ENCODE results near the gene MZT2B.
"Not testable (repeated sequence)": the region's sequence is repeated elsewhere in the genome, so short reads cannot be mapped to it uniquely, and the experiment has no call there.

The MZT2B gene

GRCh38 chr2:130183512-130184373 is 1.7 kb downstream of the MZT2B start:
- no peak for DNase-seq (ENCODE audit: low read depth)
- TF ChIP-seq, protein P1, sequence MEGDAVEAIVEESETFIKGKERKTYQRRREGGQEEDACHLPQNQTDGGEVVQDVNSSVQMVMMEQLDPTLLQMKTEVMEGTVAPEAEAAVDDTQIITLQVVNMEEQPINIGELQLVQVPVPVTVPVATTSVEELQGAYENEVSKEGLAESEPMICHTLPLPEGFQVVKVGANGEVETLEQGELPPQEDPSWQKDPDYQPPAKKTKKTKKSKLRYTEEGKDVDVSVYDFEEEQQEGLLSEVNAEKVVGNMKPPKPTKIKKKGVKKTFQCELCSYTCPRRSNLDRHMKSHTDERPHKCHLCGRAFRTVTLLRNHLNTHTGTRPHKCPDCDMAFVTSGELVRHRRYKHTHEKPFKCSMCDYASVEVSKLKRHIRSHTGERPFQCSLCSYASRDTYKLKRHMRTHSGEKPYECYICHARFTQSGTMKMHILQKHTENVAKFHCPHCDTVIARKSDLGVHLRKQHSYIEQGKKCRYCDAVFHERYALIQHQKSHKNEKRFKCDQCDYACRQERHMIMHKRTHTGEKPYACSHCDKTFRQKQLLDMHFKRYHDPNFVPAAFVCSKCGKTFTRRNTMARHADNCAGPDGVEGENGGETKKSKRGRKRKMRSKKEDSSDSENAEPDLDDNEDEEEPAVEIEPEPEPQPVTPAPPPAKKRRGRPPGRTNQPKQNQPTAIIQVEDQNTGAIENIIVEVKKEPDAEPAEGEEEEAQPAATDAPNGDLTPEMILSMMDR (IDR thresholded peaks at IDR 0.05; ENCODE audit: insufficient read depth, low read depth, low read length, missing control alignments), result no peak
- peak overlapping the region; percentile 57 for H3K4me3 ChIP-seq (ENCODE audit: low read depth, low read length)

DNA sequence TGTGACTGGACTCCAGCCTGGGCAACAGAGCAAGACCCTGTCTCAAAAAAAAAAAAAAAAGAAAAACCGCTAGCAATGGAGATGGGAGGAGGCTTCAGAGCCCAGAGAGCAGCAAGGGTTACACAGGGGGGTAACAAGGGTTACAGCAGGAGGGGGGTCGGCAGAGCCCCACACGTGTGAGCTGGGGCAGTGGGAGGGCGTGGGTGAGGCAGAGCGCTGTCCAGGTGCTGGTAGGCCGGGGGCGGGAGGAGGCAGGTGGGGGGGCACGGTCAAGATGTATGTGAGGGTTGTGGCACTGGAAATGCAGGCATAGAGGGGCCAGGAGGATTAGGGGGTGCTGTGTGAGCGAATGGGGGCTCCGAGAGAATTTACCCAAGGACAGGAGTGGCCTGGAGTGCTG is 3.4 kb downstream of the MZT2B start:
- DNase-seq (ENCODE audit: low read depth), result no peak
- TF ChIP-seq, protein P1 (IDR thresholded peaks at IDR 0.05; ENCODE audit: insufficient read depth, low read depth, low read length, missing control alignments), result no peak
- H3K4me3 ChIP-seq (ENCODE audit: low read depth, low read length), result no peak overlapping the region

DNA sequence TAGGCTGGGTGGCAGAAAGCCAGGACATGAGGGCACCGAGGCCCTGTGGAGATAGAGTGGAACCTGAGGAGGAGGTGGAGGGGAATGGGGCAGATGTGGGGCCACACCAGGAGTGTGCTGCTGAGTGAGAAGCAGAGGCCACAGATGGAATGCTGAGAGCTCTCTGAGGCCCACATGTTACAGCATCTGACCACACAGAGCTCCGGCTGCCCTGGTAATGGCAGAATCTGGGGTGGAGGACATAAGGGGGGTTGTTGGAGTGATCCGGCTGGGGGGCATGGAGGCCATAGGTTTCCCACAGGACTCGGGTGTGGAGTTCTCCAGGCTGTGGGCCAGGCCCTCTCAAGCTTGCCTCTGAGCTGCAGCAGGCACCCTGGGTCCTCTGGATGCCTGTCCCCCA is 3.8 kb downstream of the MZT2B start:
- DNase-seq (ENCODE audit: low read depth), result no peak
- TF ChIP-seq, protein P1 (IDR thresholded peaks at IDR 0.05; ENCODE audit: insufficient read depth, low read depth, low read length, missing control alignments), result no peak
- no peak overlapping the region for H3K4me3 ChIP-seq (ENCODE audit: low read depth, low read length)

- TF ChIP-seq, protein P1 (IDR thresholded peaks at IDR 0.05; ENCODE audit: insufficient read depth, low read depth, low read length, missing control alignments), result no peak
- no peak overlapping the region for H3K4me3 ChIP-seq (ENCODE audit: low read depth, low read length)
- no peak for DNase-seq (ENCODE audit: low read depth)
Observed at GRCh38 chr2:130186391-130186790, 4.3 kb downstream of the MZT2B start.

- H3K4me3 ChIP-seq (ENCODE audit: low read depth, low read length), result no peak overlapping the region
- TF ChIP-seq, protein P1 (IDR thresholded peaks at IDR 0.05; ENCODE audit: insufficient read depth, low read depth, low read length, missing control alignments), result no peak
- DNase-seq (ENCODE audit: low read depth), result no peak
Observed at GRCh38 chr2:130187268-130187667, 5.2 kb downstream of the MZT2B start.

GRCh38 chr2:130187859-130188792 is 6.1 kb downstream of the MZT2B start:
- not testable (repeated sequence) for H3K4me3 ChIP-seq (ENCODE audit: low read depth, low read length); DNase-seq (ENCODE audit: low read depth)

DNA sequence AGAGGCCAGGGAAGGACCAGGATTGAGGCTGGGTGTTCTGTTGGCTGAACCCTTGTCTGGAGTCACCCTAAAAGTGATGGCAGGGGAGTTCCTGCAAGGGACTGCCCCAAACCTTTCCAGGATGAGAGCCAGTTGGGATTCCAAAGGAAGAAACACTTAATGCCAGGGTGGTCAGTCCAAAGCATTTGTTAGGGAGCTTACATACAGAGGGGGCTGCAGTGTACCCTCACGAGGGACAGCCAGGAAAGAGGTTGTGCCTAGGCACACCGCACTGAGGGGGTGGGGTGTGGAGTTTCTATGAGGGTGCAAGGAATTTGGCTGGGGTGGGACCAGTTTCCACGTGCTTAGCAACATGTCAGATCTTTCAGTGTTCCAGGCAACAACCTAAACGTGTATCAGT is 6.9 kb downstream of the MZT2B start:
- H3K4me3 ChIP-seq (ENCODE audit: low read depth, low read length); DNase-seq (ENCODE audit: low read depth): not testable (repeated sequence)
